Measurements from ENCODE around the gene IGF1. TPM values are rescaled to one million over a fixed set of nuclear protein-coding genes. Genes with fewer than 3 reads are reported as not detected.

Gene IGF1
- total RNA-seq, 1 experiment from 2014 or later, result not detected

DNA sequence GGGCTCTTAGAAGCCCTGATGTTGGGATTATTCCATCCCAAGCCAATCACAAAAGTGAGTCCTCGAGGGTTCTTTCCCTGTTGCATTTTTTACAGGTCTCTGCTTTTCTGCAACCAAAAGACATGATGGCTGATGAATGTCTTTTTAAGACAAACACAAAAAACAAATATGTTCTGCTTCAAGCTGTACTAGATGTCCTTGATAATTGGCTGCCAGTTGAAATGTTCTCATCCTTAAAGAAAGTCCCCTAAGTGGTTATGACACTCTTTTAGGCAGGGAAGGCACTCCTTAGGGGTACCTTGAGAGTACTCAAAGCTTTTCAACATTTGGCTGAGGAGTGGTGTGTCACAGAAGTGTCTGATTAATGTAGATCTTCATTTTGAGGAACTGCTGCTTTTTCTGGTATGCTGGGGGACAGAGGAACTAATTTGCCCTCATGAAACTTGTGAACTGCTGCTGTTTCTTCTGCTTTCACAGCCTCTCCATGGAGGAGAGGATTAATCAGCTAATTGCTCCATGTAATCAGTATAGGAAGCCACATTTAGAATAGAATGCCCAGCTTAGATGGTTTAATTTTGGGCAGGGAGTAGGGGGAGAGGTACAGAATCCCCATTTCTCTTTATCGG lies 22.8 kb upstream of the IGF1 start:
- intact Hi-C loops (cut with micrococcal nuclease; ENCODE audit: unreplicated experiment), result no loop called here
- no peak for DNase-seq
- no peaks in the 10 kb centered on the region for H3K4me1 Mint-ChIP-seq (ENCODE audit: low read depth, unreplicated experiment)
- no peaks in the 10 kb centered on the region for H3K36me3 Mint-ChIP-seq (ENCODE audit: insufficient read depth, unreplicated experiment)
- no peaks in the 10 kb centered on the region for H3K27me3 Mint-ChIP-seq (ENCODE audit: unreplicated experiment)
- CTCF ChIA-PET, result no interaction called here
- TF ChIP-seq, protein P1, sequence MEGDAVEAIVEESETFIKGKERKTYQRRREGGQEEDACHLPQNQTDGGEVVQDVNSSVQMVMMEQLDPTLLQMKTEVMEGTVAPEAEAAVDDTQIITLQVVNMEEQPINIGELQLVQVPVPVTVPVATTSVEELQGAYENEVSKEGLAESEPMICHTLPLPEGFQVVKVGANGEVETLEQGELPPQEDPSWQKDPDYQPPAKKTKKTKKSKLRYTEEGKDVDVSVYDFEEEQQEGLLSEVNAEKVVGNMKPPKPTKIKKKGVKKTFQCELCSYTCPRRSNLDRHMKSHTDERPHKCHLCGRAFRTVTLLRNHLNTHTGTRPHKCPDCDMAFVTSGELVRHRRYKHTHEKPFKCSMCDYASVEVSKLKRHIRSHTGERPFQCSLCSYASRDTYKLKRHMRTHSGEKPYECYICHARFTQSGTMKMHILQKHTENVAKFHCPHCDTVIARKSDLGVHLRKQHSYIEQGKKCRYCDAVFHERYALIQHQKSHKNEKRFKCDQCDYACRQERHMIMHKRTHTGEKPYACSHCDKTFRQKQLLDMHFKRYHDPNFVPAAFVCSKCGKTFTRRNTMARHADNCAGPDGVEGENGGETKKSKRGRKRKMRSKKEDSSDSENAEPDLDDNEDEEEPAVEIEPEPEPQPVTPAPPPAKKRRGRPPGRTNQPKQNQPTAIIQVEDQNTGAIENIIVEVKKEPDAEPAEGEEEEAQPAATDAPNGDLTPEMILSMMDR (IDR thresholded peaks at IDR 0.05; ENCODE audit: unreplicated experiment), result no peak
- no peak overlapping the region for H3K4me3 Mint-ChIP-seq (ENCODE audit: low read depth, unreplicated experiment)
- no peak overlapping the region for H3K27ac Mint-ChIP-seq (ENCODE audit: unreplicated experiment)
- peaks cover 3% of the 10 kb centered on the region for H3K9me3 Mint-ChIP-seq (ENCODE audit: low read depth, unreplicated experiment)
- BruUV-seq (replicated peaks), result no TSS peak

DNA sequence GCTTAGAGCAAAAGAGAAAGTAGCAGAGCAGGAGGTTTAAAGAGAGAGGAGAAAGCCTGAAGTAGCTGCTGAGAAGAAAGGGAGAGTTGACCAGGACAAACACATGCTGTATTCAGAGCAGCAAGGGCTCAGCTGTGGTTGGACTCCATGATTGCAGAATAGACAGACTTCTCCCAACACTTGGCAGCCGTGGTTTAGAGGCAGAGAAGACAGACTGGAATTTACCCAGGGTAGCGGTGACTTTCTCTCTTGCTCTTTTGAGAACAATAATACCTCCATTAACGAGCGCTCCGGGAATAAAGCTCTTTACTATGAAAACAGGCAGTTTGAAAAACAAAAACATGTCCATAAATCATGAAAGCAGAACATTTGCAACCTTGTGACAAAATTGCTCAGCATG lies 21.4 kb upstream of the IGF1 start:
- H3K36me3 Mint-ChIP-seq (ENCODE audit: insufficient read depth, unreplicated experiment), result no peaks in the 10 kb centered on the region
- CTCF ChIA-PET, result no interaction called here
- H3K4me3 Mint-ChIP-seq (ENCODE audit: low read depth, unreplicated experiment), result no peak overlapping the region
- peaks cover 3% of the 10 kb centered on the region for H3K9me3 Mint-ChIP-seq (ENCODE audit: low read depth, unreplicated experiment)
- intact Hi-C loops (cut with micrococcal nuclease; ENCODE audit: unreplicated experiment), result no loop called here
- TF ChIP-seq, protein P1 (IDR thresholded peaks at IDR 0.05; ENCODE audit: unreplicated experiment), result no peak
- H3K27ac Mint-ChIP-seq (ENCODE audit: unreplicated experiment), result no peak overlapping the region
- H3K27me3 Mint-ChIP-seq (ENCODE audit: unreplicated experiment), result no peaks in the 10 kb centered on the region
- BruUV-seq (replicated peaks), result no TSS peak
- no peak for DNase-seq
- no peaks in the 10 kb centered on the region for H3K4me1 Mint-ChIP-seq (ENCODE audit: low read depth, unreplicated experiment)

DNA sequence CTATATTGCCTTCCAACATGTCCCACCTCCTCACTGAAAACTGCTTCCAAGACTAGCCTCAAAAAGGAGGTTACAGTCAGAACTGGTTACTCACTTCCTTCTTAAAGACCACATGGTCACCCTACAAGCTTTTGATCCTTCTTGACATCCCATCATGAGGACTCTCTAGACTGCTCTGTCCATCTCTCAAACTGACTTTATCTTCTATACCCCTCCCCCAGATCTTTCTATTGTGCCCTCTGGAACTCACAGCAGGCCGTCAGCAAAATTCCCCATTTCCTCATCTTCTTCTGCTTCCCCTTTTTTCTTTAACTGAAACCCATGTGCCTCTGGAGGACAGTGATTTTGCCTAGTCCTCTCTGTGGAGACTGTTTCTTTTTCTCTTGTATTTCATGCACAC lies 18.1 kb upstream of the IGF1 start:
- Mint-ChIP-seq H3K36me3 (ENCODE audit: insufficient read depth, unreplicated experiment) (no peaks in the 10 kb centered on the region), H3K4me1 (ENCODE audit: low read depth, unreplicated experiment) (no peaks in the 10 kb centered on the region), H3K9me3 (ENCODE audit: low read depth, unreplicated experiment) (peaks cover 3% of the 10 kb centered on the region), H3K27me3 (ENCODE audit: unreplicated experiment) (no peaks in the 10 kb centered on the region), H3K27ac (ENCODE audit: unreplicated experiment) (no peak overlapping the region), H3K4me3 (ENCODE audit: low read depth, unreplicated experiment) (no peak overlapping the region)
- no TSS peak for BruUV-seq (replicated peaks)
- CTCF ChIA-PET, result interaction anchor here (0.7 kb wide), 1 partner anchor 85 kb away, joined by 3 read pairs; no protein-coding TSS in a partner anchor
- no peak for DNase-seq
- TF ChIP-seq, protein P1 (IDR thresholded peaks at IDR 0.05; ENCODE audit: unreplicated experiment), result no peak
- intact Hi-C loops (cut with micrococcal nuclease; ENCODE audit: unreplicated experiment), result no loop called here

DNA sequence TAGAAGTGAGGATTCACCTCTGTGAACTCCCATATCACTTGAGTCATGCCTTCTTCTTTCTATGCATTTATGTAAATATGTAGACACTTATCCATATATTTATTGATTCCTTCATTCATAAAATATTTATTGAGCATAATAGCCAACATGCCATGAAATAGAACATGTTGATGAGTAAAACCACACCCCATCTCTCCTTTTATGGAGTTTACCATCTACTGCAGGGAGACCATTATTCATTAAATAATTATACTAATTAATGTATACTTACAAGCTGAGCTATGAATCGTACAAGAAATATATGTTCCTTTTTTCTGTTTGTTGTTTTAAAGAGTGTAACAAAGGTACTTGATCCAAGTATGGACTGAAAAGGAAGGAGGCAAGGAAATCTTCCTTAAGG lies 17.4 kb upstream of the IGF1 start:
- no TSS peak for BruUV-seq (replicated peaks)
- H3K27me3 Mint-ChIP-seq (ENCODE audit: unreplicated experiment), result no peaks in the 10 kb centered on the region
- CTCF ChIA-PET, result interaction anchor here (0.7 kb wide), 1 partner anchor 84 kb away, joined by 3 read pairs; no protein-coding TSS in a partner anchor

More for the DNA sequence above, 17.4 kb upstream of the IGF1 start:
- H3K27ac Mint-ChIP-seq (ENCODE audit: unreplicated experiment), result no peak overlapping the region
- no peak overlapping the region for H3K4me3 Mint-ChIP-seq (ENCODE audit: low read depth, unreplicated experiment)
- peaks cover 5% of the 10 kb centered on the region for H3K9me3 Mint-ChIP-seq (ENCODE audit: low read depth, unreplicated experiment)
- TF ChIP-seq, protein P1 (IDR thresholded peaks at IDR 0.05; ENCODE audit: unreplicated experiment), result no peak
- no peaks in the 10 kb centered on the region for H3K36me3 Mint-ChIP-seq (ENCODE audit: insufficient read depth, unreplicated experiment)
- intact Hi-C loops (cut with micrococcal nuclease; ENCODE audit: unreplicated experiment), result no loop called here
- DNase-seq, result no peak
- no peaks in the 10 kb centered on the region for H3K4me1 Mint-ChIP-seq (ENCODE audit: low read depth, unreplicated experiment)
